Breast epithelium (tissue), 3 donors: ENCODE measurements around the gene TMEM208.

Experiments
- CTCF ChIP-seq, 3 donors: fragments of 450-650 bp; IDR thresholded peaks; one replicate each; pipeline ENCODE4 v1.5.1; 2016 to 2017; ENCODE audit warnings: antibody characterized with exemption in 3 of 3, mild to moderate bottlenecking in 3 of 3, moderate library complexity in 3 of 3
- POLR2A ChIP-seq: fragments of 450-650 bp; IDR thresholded peaks from one replicate; pipeline ENCODE4 v1.6.1; 2016; ENCODE audit warnings: antibody characterized with exemption, mild to moderate bottlenecking, moderate library complexity
- POLR2AphosphoS5 ChIP-seq, 3 donors: sonication (generic); formaldehyde crosslinking; IDR thresholded peaks; one replicate each; pipeline ENCODE4 v1.6.1; 2017; ENCODE audit warnings: antibody characterized with exemption in 3 of 3

DNA sequence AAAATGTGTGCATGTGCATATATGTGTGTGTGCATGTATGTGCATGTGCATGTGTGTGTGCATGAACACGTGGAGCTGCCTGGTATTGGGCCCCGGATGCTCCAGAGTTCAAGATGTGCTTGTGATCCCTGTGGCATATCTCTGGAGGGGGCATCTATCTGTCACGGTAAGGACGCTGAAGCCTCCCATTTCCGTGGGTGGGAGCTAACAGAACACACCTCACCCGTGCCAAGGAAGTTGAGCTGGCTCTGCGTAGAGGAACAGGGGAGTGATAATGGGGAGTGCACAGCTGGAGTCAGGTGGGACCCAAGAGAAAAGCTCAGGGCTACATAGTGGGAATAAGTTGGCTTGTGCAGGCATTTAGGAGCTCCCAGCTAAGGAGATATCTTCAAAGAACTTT lies 15.3 kb upstream of the TMEM208 start:
- TF ChIP-seq POLR2A (no peak), CTCF (IDR thresholded peaks at IDR 0.05) (no peak), POLR2AphosphoS5 (IDR thresholded peaks at IDR 0.05) (no peak)
